Measurements from ENCODE around the gene COL26A1. TPM values are rescaled to one million over a fixed set of nuclear protein-coding genes. Genes with fewer than 3 reads are reported as not detected.

COL26A1 gene
- total RNA-seq, 1 experiment from 2014 or later = 0.20 TPM

DNA sequence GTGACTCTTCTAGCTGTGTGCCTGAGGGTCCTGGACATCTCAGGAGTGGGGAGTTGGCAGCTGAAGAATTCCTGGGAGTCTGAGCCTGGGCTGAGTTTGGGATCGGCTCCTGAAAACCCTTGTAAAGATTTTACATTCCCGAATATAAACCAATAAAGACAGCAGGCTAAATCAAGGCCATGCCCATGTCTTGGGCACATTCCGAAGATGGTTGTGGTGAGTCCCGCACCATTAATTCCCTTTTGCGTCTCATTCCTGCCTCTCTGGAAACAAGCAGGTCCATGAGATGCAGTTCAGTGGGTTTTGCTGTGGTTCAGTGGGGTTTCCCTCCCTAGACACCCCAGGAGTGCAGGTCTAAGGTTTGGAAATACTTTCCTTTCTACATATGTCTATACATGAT is 90.9 kb downstream of the COL26A1 start:
- intact Hi-C loops (cut with micrococcal nuclease; ENCODE audit: unreplicated experiment) = no loop called here
- H3K9me2 ChIP-seq (ENCODE audit: insufficient read depth) = no peaks in the 10 kb centered on the region
- TF ChIP-seq EZH2 (IDR thresholded peaks at IDR 0.05; ENCODE audit: low read depth) = no peak
- TF ChIP-seq, protein P1, sequence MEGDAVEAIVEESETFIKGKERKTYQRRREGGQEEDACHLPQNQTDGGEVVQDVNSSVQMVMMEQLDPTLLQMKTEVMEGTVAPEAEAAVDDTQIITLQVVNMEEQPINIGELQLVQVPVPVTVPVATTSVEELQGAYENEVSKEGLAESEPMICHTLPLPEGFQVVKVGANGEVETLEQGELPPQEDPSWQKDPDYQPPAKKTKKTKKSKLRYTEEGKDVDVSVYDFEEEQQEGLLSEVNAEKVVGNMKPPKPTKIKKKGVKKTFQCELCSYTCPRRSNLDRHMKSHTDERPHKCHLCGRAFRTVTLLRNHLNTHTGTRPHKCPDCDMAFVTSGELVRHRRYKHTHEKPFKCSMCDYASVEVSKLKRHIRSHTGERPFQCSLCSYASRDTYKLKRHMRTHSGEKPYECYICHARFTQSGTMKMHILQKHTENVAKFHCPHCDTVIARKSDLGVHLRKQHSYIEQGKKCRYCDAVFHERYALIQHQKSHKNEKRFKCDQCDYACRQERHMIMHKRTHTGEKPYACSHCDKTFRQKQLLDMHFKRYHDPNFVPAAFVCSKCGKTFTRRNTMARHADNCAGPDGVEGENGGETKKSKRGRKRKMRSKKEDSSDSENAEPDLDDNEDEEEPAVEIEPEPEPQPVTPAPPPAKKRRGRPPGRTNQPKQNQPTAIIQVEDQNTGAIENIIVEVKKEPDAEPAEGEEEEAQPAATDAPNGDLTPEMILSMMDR (conservative IDR thresholded peaks at IDR 0.05) = no peak
- H3K79me2 ChIP-seq (ENCODE audit: low read depth) = no peaks in the 10 kb centered on the region
- no peaks in the 10 kb centered on the region for H3K9me3 ChIP-seq (ENCODE audit: insufficient read depth, low read depth)
- no peak overlapping the region for H3K4me3 ChIP-seq
- H3K4me1 ChIP-seq (replicated peaks; ENCODE audit: insufficient read depth) = peaks cover 7% of the 10 kb centered on the region; the same call in 1 of the 2 replicates
- H2AFZ ChIP-seq = no peak overlapping the region
- no peak overlapping the region for H3K4me2 ChIP-seq
- H3K36me3 ChIP-seq (ENCODE audit: low read depth) = no peaks in the 10 kb centered on the region
- BruUV-seq (replicated peaks) = no TSS peak
- ChIA-PET POLR2A (ENCODE audit: unreplicated experiment) (no interaction called here), CTCF (interaction anchor here (0.5 kb wide), 1 partner anchor 26 kb away, joined by 4 read pairs; no protein-coding TSS in a partner anchor)
- no peaks in the 10 kb centered on the region for H4K20me1 ChIP-seq (ENCODE audit: insufficient read depth)
- no peaks in the 10 kb centered on the region for H3F3A ChIP-seq (ENCODE audit: insufficient read depth, low read depth)
- H3K27me3 ChIP-seq (ENCODE audit: insufficient read depth, low read depth) = 0 out of 2 replicates have a peak, but pooled peaks cover under 1% of the 10 kb centered on the region
- H3K27ac ChIP-seq = no peak overlapping the region
- DNase-seq = no peak

DNA sequence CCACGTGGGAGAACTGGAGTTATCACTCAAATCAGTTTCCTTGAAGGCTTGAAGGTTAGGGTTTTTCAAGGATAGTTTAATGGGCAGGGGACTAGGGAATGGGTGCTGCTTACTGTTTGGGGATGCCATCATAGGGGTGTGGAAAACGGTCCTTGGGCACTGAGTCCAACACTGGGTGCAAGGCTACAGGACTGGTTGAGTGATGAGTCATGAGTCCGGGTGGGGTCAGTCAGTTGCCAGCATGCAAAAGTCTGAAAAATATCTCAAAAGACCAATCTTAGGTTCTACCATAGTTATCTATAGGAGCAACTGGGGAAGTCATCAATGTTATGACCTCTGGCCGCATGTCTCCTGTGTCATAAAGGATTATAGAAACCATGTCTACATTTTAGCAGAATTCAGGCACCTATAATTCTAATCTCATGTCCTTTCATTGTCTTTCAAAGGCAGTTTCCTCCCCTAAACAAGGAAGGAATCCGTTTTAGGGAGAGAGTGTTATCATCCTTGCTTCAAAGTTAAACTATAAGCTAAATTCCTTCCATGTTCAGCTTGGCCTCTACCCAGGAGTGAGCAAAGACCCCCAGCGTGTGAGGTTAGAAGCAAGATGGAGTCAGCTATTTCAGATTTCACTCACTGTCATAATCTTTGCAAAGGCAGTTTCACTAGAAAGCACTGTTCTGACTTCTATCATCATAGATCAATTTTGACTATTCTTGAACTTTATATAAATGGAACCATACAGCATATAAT is 94.5 kb downstream of the COL26A1 start:
- H3K4me2 ChIP-seq = no peak overlapping the region
- POLR2A ChIA-PET (ENCODE audit: unreplicated experiment) = interaction anchor here (0.6 to 0.7 kb wide), 2 partner anchors 160 to 474 kb away, joined by 3 to 4 read pairs; no protein-coding TSS in a partner anchor
- H3K4me3 ChIP-seq = no peak overlapping the region
- H3K79me2 ChIP-seq (ENCODE audit: low read depth) = no peaks in the 10 kb centered on the region
- CTCF ChIA-PET = interaction anchor here (0.6 kb wide), 4 partner anchors 12 to 565 kb away, joined by 3 to 9 read pairs (median 4); no protein-coding TSS in a partner anchor
- H3K4me1 ChIP-seq (replicated peaks; ENCODE audit: insufficient read depth) = peaks cover 7% of the 10 kb centered on the region; the same call in 1 of the 2 replicates
- H3K27me3 ChIP-seq (ENCODE audit: insufficient read depth, low read depth) = 0 out of 2 replicates have a peak, but pooled peaks cover 3% of the 10 kb centered on the region
- H3K27ac ChIP-seq = no peak overlapping the region
- no peaks in the 10 kb centered on the region for H3K9me2 ChIP-seq (ENCODE audit: insufficient read depth)
- H4K20me1 ChIP-seq (ENCODE audit: insufficient read depth) = no peaks in the 10 kb centered on the region
- no TSS peak for BruUV-seq (replicated peaks)
- peak in 1 of 2 experiments; percentile 20 for DNase-seq
- no peaks in the 10 kb centered on the region for H3F3A ChIP-seq (ENCODE audit: insufficient read depth, low read depth)
- H2AFZ ChIP-seq = no peak overlapping the region
- intact Hi-C loops (cut with micrococcal nuclease; ENCODE audit: unreplicated experiment) = no loop called here
- TF ChIP-seq, protein P1 (conservative IDR thresholded peaks at IDR 0.05) = no peak
- TF ChIP-seq EZH2 (IDR thresholded peaks at IDR 0.05; ENCODE audit: low read depth) = no peak
- H3K9me3 ChIP-seq (ENCODE audit: insufficient read depth, low read depth) = no peaks in the 10 kb centered on the region
- no peaks in the 10 kb centered on the region for H3K36me3 ChIP-seq (ENCODE audit: low read depth)

DNA sequence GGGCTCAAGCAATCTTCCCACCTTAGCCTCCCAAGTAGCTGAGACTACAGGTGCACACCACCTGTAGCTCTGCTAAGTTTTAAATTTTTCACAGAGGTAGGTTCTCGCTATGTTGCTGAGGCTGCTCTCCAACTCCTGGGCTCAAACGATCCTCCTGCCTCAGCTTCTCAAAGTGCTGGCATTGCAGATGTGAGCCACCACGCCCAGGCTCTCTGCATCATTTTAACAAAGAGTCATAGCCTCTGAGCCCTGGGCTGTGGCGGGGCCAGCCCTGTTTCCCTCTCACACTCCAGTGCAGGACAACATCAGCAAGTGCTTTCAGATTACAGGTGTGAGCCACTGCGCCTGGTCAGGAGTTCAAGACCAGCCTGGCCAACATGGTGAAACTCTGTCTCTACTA is 102.5 kb downstream of the COL26A1 start:
- BruUV-seq (replicated peaks) = no TSS peak
- no peaks in the 10 kb centered on the region for H3K4me1 ChIP-seq (replicated peaks; ENCODE audit: insufficient read depth)
- ChIA-PET CTCF (interaction anchor here (0.5 to 0.7 kb wide), 3 partner anchors 45 to 484 kb away, joined by 3 read pairs; partner anchors contain the start of gene IFT22), POLR2A (ENCODE audit: unreplicated experiment) (interaction anchor here (0.6 kb wide), 1 partner anchor 63 kb away, joined by 3 read pairs; no protein-coding TSS in a partner anchor)
- no peaks in the 10 kb centered on the region for H3K79me2 ChIP-seq (ENCODE audit: low read depth)
- no peaks in the 10 kb centered on the region for H3K9me3 ChIP-seq (ENCODE audit: insufficient read depth, low read depth)
- H3K9me2 ChIP-seq (ENCODE audit: insufficient read depth) = no peaks in the 10 kb centered on the region
- no peak overlapping the region for H3K4me2 ChIP-seq
- H3K4me3 ChIP-seq = no peak overlapping the region
- H3K27ac ChIP-seq = no peak overlapping the region
- H3K36me3 ChIP-seq (ENCODE audit: low read depth) = no peaks in the 10 kb centered on the region
- no peaks in the 10 kb centered on the region for H4K20me1 ChIP-seq (ENCODE audit: insufficient read depth)
- intact Hi-C loops (cut with micrococcal nuclease; ENCODE audit: unreplicated experiment) = no loop called here
- no peak for TF ChIP-seq EZH2 (IDR thresholded peaks at IDR 0.05; ENCODE audit: low read depth)
- TF ChIP-seq, protein P1 (conservative IDR thresholded peaks at IDR 0.05) = no peak
- H3F3A ChIP-seq (ENCODE audit: insufficient read depth, low read depth) = no peaks in the 10 kb centered on the region
- no peak overlapping the region for H2AFZ ChIP-seq
- H3K27me3 ChIP-seq (ENCODE audit: insufficient read depth, low read depth) = peaks cover 33% of the 10 kb centered on the region
- no peak for DNase-seq

All from PC-9 (cell line).